Measurements from ENCODE around the gene TRAF1. TPM values are rescaled to one million over a fixed set of nuclear protein-coding genes. Genes with fewer than 3 reads are reported as not detected.

TRAF1 gene
- polyA plus RNA-seq, 1 donor from 2014 or later: 0.89 TPM

DNA sequence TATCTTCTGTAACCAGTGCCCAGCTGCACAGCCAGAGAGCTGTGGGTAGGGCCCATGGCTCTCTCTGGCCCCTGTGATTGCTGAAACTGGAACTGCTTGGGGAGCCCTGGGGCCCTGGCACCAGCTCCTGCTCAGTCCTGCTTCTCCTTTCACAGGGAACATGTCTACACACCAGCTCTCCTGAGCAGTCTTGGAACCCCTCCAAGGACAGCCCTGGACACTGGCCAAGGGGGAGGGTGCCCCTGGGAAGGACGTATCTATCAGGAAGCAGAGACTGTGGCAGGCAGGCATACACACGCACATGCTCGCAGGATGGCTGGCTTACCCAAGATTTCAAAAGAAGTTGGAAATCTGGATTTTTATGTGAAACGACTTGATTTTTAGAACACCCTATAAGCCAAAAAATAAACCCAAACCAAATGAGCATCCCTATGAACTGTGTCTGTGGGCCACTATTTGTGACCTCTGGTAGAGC lies 8.8 kb upstream of the TRAF1 start:
- no peaks in the 10 kb centered on the region for H3F3A ChIP-seq (ENCODE audit: insufficient read depth, low read length, poor library complexity, severe bottlenecking)
- no peaks in the 10 kb centered on the region for H3K27me3 ChIP-seq (ENCODE audit: insufficient read depth, low read depth, low read length)
- H3K9me2 ChIP-seq (ENCODE audit: insufficient read depth, low read length): no peaks in the 10 kb centered on the region
- no peaks in the 10 kb centered on the region for H3K9me3 ChIP-seq (ENCODE audit: low read length)
- H3K4me2 ChIP-seq (ENCODE audit: low read length): no peak overlapping the region
- no peak overlapping the region for H3K4me3 ChIP-seq (ENCODE audit: low read length)
- H3K9ac ChIP-seq (ENCODE audit: low read length): no peak overlapping the region
- no peak for TF ChIP-seq SMC3 (conservative IDR thresholded peaks at IDR 0.05; ENCODE audit: poor library complexity)
- TF ChIP-seq, protein P1, sequence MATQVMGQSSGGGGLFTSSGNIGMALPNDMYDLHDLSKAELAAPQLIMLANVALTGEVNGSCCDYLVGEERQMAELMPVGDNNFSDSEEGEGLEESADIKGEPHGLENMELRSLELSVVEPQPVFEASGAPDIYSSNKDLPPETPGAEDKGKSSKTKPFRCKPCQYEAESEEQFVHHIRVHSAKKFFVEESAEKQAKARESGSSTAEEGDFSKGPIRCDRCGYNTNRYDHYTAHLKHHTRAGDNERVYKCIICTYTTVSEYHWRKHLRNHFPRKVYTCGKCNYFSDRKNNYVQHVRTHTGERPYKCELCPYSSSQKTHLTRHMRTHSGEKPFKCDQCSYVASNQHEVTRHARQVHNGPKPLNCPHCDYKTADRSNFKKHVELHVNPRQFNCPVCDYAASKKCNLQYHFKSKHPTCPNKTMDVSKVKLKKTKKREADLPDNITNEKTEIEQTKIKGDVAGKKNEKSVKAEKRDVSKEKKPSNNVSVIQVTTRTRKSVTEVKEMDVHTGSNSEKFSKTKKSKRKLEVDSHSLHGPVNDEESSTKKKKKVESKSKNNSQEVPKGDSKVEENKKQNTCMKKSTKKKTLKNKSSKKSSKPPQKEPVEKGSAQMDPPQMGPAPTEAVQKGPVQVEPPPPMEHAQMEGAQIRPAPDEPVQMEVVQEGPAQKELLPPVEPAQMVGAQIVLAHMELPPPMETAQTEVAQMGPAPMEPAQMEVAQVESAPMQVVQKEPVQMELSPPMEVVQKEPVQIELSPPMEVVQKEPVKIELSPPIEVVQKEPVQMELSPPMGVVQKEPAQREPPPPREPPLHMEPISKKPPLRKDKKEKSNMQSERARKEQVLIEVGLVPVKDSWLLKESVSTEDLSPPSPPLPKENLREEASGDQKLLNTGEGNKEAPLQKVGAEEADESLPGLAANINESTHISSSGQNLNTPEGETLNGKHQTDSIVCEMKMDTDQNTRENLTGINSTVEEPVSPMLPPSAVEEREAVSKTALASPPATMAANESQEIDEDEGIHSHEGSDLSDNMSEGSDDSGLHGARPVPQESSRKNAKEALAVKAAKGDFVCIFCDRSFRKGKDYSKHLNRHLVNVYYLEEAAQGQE (IDR thresholded peaks at IDR 0.05; ENCODE audit: borderline replicate concordance): no peak
- no peak for TF ChIP-seq RAD21 (conservative IDR thresholded peaks at IDR 0.05)
- no peak for TF ChIP-seq EZH2 (IDR thresholded peaks at IDR 0.05; ENCODE audit: borderline replicate concordance, insufficient read depth, low read length, poor library complexity, severe bottlenecking)
- TF ChIP-seq, protein P2, sequence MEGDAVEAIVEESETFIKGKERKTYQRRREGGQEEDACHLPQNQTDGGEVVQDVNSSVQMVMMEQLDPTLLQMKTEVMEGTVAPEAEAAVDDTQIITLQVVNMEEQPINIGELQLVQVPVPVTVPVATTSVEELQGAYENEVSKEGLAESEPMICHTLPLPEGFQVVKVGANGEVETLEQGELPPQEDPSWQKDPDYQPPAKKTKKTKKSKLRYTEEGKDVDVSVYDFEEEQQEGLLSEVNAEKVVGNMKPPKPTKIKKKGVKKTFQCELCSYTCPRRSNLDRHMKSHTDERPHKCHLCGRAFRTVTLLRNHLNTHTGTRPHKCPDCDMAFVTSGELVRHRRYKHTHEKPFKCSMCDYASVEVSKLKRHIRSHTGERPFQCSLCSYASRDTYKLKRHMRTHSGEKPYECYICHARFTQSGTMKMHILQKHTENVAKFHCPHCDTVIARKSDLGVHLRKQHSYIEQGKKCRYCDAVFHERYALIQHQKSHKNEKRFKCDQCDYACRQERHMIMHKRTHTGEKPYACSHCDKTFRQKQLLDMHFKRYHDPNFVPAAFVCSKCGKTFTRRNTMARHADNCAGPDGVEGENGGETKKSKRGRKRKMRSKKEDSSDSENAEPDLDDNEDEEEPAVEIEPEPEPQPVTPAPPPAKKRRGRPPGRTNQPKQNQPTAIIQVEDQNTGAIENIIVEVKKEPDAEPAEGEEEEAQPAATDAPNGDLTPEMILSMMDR (IDR thresholded peaks at IDR 0.05; ENCODE audit: poor library complexity, severe bottlenecking): no peak
- TF ChIP-seq MXI1 (conservative IDR thresholded peaks at IDR 0.05; ENCODE audit: poor library complexity, severe bottlenecking): no peak
- TF ChIP-seq TAF1 (IDR thresholded peaks at IDR 0.05; ENCODE audit: low read depth): no peak
- TF ChIP-seq EP300 (conservative IDR thresholded peaks at IDR 0.05; ENCODE audit: poor library complexity, severe bottlenecking): no peak
- TF ChIP-seq POLR2AphosphoS5 (IDR thresholded peaks at IDR 0.05): no peak
- no peaks in the 10 kb centered on the region for H3K36me3 ChIP-seq (ENCODE audit: insufficient read depth, low read length)
- no peak overlapping the region for H3K27ac ChIP-seq (ENCODE audit: low read length)
- H3K79me2 ChIP-seq (replicated peaks; ENCODE audit: insufficient read depth, low read length): no peaks in the 10 kb centered on the region
- no peaks in the 10 kb centered on the region for H4K20me1 ChIP-seq (ENCODE audit: insufficient read depth)
- H2AFZ ChIP-seq (ENCODE audit: low read depth, low read length): no peak overlapping the region

DNA sequence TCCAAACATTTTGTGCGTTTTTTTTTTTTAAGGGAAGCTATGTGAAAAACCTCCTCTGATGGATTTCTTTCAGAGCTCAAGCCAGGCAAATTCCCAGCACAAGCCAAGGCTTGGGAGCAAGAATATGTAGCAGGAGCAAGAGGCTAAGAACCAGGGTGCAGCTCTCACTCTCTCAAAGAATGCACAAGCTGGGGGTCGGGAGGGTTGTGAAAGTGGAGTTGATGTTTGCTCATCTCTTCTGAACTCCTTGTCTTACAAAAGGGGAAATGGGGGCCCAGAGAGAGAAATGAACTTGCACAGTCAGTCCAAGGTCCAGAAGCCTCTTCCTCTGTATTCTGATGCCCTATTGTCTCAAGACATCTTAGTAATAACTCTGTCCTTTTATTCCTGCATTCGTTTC lies 7.7 kb upstream of the TRAF1 start:
- no peaks in the 10 kb centered on the region for H3F3A ChIP-seq (ENCODE audit: insufficient read depth, low read length, poor library complexity, severe bottlenecking)
- H2AFZ ChIP-seq (ENCODE audit: low read depth, low read length): no peak overlapping the region
- H4K20me1 ChIP-seq (ENCODE audit: insufficient read depth): no peaks in the 10 kb centered on the region
- no peaks in the 10 kb centered on the region for H3K9me2 ChIP-seq (ENCODE audit: insufficient read depth, low read length)
- no peak for TF ChIP-seq POLR2AphosphoS5 (IDR thresholded peaks at IDR 0.05)
- TF ChIP-seq EZH2 (IDR thresholded peaks at IDR 0.05; ENCODE audit: borderline replicate concordance, insufficient read depth, low read length, poor library complexity, severe bottlenecking): no peak
- TF ChIP-seq SMC3 (conservative IDR thresholded peaks at IDR 0.05; ENCODE audit: poor library complexity): no peak
- TF ChIP-seq, protein P1 (IDR thresholded peaks at IDR 0.05; ENCODE audit: borderline replicate concordance): no peak
- TF ChIP-seq RAD21 (conservative IDR thresholded peaks at IDR 0.05): no peak
- TF ChIP-seq MXI1 (conservative IDR thresholded peaks at IDR 0.05; ENCODE audit: poor library complexity, severe bottlenecking): no peak
- TF ChIP-seq TAF1 (IDR thresholded peaks at IDR 0.05; ENCODE audit: low read depth): no peak
- TF ChIP-seq, protein P2 (IDR thresholded peaks at IDR 0.05; ENCODE audit: poor library complexity, severe bottlenecking): no peak
- TF ChIP-seq EP300 (conservative IDR thresholded peaks at IDR 0.05; ENCODE audit: poor library complexity, severe bottlenecking): no peak
- no peaks in the 10 kb centered on the region for H3K36me3 ChIP-seq (ENCODE audit: insufficient read depth, low read length)
- H3K4me2 ChIP-seq (ENCODE audit: low read length): no peak overlapping the region
- no peak overlapping the region for H3K27ac ChIP-seq (ENCODE audit: low read length)
- no peak overlapping the region for H3K9ac ChIP-seq (ENCODE audit: low read length)
- H3K27me3 ChIP-seq (ENCODE audit: insufficient read depth, low read depth, low read length): peaks cover 5% of the 10 kb centered on the region
- no peak overlapping the region for H3K4me3 ChIP-seq (ENCODE audit: low read length)
- no peaks in the 10 kb centered on the region for H3K79me2 ChIP-seq (replicated peaks; ENCODE audit: insufficient read depth, low read length)
- no peaks in the 10 kb centered on the region for H3K9me3 ChIP-seq (ENCODE audit: low read length)

Data from neural cell (in vitro differentiated cells).